Thoracic aorta (tissue), 2 donors: ENCODE results near the gene GAK. TPM values are rescaled to one million over a fixed set of nuclear protein-coding genes. Genes with fewer than 3 reads are reported as not detected.

ENCODE experiments used
- ATAC-seq: fragments of 150-250 bp; one replicate; pipeline ENCODE4 v1.8.0; 2017; ENCODE audit warnings: low read depth; ENCODE audit not compliant: insufficient number of reproducible peaks, low FRiP score
- DNase-seq: peaks from one replicate; pipeline ENCODE4 v3.0.0-alpha.2; 2020; ENCODE audit warnings: low spot score
- H3K27ac ChIP-seq, 2 donors: fragments of 200-600 bp; sonication (generic); 1 replicate in 1 of 2; 2 replicates in 1 of 2; pipeline ENCODE4 v1.5.1; 2016; ENCODE audit warnings: mild to moderate bottlenecking in 2 of 2, moderate library complexity in 2 of 2
- H3K27me3 ChIP-seq: fragments of 200-600 bp; sonication (generic); replicated peaks from 2 replicates; pipeline ENCODE4 v1.6.0; 2016; ENCODE audit warnings: mild to moderate bottlenecking; ENCODE audit not compliant: insufficient read depth
- H3K36me3 ChIP-seq: fragments of 200-600 bp; sonication (generic); one replicate; pipeline ENCODE4 v1.5.1; 2016
- H3K4me1 ChIP-seq, 2 donors: fragments of 200-600 bp; sonication (generic); 1 replicate in 1 of 2; 2 replicates in 1 of 2; pipeline versions ENCODE4 v1.5.1 to v1.6.0; 2016; ENCODE audit warnings: low read depth in 2 of 2, mild to moderate bottlenecking in 1 of 2; ENCODE audit not compliant: control insufficient read depth in 1 of 2
- H3K4me3 ChIP-seq: fragments of 200-600 bp; sonication (generic); 2 replicates; pipeline ENCODE4 v1.5.1; 2016; ENCODE audit warnings: mild to moderate bottlenecking
- H3K9me3 ChIP-seq: fragments of 200-600 bp; sonication (generic); 2 replicates; pipeline ENCODE4 v1.5.1; 2016
- total RNA-seq, 2 donors: library from RNA; depleted of rRNA; stranded (reverse); fragments of >200 nt; gene quantifications; one replicate each; pipeline versions ENCODE4 v1.1.0 to v1.2.3, GENCODE V29; 2016
- TF ChIP-seq, protein P1 (sequence below): fragments of 200-600 bp; sonication (generic); IDR thresholded peaks from one replicate; pipeline ENCODE4 v1.5.1; 2019; ENCODE audit warnings: antibody characterized with exemption

Gene GAK
- total RNA-seq, 2 donors from 2014 or later: 111 to 170 TPM

DNA sequence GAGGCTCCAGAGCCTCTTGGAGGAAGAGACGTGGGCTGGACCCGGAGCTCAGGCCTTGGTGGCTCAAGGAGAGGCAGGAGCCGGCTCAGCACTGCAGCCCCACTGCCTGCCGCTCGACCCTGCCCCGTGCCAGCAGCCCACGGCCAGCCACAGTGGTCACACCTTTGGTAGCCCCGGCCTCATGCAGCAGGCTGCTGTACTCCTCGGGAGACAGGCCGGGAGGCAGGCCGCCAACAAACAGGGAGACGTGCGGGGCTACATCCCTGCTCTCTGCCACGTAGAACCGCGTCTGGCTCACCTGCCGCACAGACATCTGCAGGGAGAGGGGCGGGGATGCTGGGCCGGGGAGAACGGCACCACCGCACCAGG lies 33.6 kb upstream of the GAK start:
- no peaks in the 10 kb centered on the region for H3K9me3 ChIP-seq

DNA sequence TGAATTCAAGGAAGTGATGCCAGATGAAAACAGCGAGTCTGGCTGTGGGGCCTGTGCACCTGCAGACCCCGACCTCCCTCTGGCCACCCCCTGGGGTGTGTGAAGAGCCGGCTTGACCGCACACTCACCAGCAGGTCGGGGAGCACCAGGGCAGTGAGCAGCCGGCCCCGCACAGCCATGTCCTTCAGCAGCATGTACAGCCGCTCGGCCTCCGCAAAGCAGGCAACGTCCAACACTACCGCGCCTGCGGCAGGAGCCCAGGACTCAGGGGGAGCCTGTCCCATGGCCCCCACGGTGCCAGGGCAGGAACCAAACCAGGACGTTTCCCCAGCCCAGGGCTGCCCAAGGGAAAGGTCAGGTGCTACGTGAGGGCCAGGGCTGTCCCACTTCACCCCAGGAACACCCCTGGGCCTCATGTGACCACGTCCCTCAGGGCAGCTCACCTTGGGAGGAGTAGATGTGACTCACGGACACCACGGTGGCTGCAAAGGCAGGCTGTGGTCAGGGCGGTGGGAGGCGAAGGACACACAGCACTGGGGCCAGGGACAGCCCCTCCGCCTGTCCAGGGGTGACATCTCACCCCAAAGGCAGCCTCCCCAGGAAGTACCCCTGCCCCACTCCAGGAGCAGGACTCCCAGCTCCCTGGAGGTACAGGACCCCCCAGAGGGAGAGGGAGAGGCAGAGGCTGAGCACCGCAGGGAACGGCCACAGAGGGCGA lies 33.1 kb upstream of the GAK start:
- ATAC-seq (no peak), DNase-seq (no peak)
- Histone ChIP-seq H3K4me3 (no peak overlapping the region), H3K27ac (no peak overlapping the region), H3K9me3 (no peaks in the 10 kb centered on the region), H3K27me3 (no peaks in the 10 kb centered on the region), H3K36me3 (peaks cover 10% of the 10 kb centered on the region), H3K4me1 (no peaks in the 10 kb centered on the region)
- TF ChIP-seq, protein P1, sequence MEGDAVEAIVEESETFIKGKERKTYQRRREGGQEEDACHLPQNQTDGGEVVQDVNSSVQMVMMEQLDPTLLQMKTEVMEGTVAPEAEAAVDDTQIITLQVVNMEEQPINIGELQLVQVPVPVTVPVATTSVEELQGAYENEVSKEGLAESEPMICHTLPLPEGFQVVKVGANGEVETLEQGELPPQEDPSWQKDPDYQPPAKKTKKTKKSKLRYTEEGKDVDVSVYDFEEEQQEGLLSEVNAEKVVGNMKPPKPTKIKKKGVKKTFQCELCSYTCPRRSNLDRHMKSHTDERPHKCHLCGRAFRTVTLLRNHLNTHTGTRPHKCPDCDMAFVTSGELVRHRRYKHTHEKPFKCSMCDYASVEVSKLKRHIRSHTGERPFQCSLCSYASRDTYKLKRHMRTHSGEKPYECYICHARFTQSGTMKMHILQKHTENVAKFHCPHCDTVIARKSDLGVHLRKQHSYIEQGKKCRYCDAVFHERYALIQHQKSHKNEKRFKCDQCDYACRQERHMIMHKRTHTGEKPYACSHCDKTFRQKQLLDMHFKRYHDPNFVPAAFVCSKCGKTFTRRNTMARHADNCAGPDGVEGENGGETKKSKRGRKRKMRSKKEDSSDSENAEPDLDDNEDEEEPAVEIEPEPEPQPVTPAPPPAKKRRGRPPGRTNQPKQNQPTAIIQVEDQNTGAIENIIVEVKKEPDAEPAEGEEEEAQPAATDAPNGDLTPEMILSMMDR: no peak

More for the DNA sequence above, 33.6 kb upstream of the GAK start:
- H3K27me3 ChIP-seq: no peaks in the 10 kb centered on the region
- H3K27ac ChIP-seq: no peak overlapping the region
- no peaks in the 10 kb centered on the region for H3K4me1 ChIP-seq
- no peak overlapping the region for H3K4me3 ChIP-seq
- no peak for DNase-seq
- peaks cover 10% of the 10 kb centered on the region for H3K36me3 ChIP-seq
- TF ChIP-seq, protein P1: no peak
- no peak for ATAC-seq

- ATAC-seq (no peak), DNase-seq (no peak)
- TF ChIP-seq, protein P1: no peak
- Histone ChIP-seq H3K36me3 (peaks cover 10% of the 10 kb centered on the region), H3K27me3 (no peaks in the 10 kb centered on the region), H3K9me3 (no peaks in the 10 kb centered on the region), H3K27ac (no peak overlapping the region), H3K4me1 (no peaks in the 10 kb centered on the region), H3K4me3 (no peak overlapping the region)
These were observed 32.4 kb upstream of the GAK start for GRCh38 chr4:964346-965025.

GRCh38 chr4:963276-964225 lies 31.4 kb upstream of the GAK start:
- Histone ChIP-seq H3K4me1 (no peaks in the 10 kb centered on the region), H3K4me3 (no peak overlapping the region), H3K36me3 (peaks cover 18% of the 10 kb centered on the region), H3K9me3 (no peaks in the 10 kb centered on the region), H3K27me3 (no peaks in the 10 kb centered on the region), H3K27ac (no peak overlapping the region)
- no peak for DNase-seq
- no peak for ATAC-seq
- TF ChIP-seq, protein P1: no peak
